Measurements from ENCODE around the gene ABCC11.

The ABCC11 gene

DNA sequence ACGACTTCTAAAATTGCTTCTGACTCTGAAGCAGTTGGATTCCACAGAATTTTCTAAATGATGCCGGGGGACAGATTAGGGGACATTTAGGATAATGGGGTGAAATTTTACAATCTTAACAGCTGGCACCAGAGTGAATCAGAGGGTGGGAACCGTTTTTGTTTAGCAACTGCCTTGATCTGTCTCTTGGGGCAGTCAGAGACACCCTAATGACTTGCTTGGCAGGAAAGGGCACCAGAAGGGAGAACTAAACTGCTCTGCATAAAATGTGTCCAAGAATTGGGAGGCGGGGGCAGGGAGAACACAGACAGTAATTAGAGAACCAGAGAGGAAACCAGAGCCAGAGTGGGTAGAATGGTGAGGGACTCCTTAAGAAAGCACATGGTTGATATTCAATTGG lies 85.4 kb downstream of the ABCC11 start:
- no peak for DNase-seq (ENCODE audit: low spot score)

DNA sequence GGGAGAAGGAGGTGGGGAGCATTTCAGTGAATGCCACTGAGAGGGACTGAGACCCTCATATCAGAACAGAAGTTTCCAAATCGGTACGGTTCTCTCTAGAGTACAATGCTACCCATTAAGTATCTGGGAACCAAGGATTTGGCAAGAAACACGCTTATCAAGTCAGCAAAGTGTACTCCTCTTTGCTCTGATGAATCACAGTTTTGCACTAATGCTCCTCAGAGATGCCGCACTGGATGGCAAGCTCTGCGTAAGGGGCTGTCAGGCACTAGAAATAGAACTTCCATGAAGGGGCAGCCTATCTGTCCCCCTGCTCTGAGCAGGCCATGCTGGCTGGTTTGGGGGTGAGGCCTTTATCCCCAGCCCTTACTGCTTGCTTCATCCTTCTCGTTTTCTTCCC lies 86.8 kb downstream of the ABCC11 start:
- no peak for DNase-seq (ENCODE audit: low spot score)

DNA sequence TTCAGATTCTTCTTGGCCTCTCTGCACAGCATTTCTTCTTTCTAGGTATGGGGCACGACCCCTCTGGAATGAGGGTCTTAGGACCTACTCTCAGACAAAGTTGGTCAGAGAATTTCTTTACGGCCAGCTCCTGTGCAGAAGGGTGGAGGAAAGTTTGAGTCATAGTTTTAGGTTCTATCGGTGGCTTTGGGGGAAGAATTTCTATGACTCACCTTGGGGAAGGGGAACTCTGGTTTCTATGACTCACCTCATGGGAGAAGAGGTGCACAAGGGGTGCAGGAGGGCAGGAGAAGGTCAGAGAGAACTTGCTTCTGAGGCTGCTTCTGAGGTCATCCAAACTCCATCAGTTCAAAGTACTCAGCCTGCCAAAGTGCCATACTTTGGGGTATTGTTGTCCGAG lies 89.0 kb downstream of the ABCC11 start:
- DNase-seq (ENCODE audit: low spot score) = peak; percentile 60

GRCh38 chr16:48157794-48158193 lies 89.5 kb downstream of the ABCC11 start:
- DNase-seq (ENCODE audit: low spot score) = no peak

DNA sequence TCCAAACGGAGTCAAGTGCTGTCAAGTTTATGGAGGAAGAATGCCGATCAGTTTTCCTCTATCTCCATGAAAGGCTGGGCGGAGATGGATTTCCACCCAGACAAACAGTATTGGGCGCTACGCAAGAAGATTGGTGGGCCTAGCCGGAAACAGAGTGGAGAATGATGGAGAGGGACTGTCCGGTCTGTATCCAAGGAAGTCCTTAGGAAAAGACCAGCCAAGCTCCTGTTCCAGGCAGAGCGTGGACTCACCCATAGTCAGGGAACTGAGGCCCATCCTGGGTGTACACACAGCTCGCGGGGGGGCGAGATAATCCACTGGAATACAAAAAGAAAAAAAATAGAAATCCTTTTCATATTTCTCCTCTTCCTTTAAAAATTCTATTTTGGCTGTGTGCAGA lies 90.0 kb downstream of the ABCC11 start:
- DNase-seq (ENCODE audit: low spot score) = no peak

DNA sequence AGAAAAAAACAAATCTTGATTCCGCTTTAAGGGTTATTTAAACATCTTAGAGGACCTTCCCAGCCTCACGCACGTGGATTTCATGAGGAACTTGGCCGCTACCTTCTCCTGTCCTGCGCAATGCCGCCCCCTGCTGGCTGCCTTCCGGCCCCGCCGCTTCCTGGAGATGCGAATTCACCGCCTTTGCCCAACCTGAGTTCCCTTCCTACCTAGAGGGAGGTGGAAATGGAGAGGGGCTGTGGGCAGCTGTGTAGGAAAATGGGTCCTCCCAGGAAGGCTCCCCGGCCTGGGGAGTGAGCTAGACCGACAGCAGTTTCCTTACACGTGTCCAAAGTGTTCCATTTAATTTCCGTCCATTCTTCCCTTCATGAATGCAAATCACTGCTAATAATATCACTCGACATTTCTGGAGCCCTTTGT lies 90.5 kb downstream of the ABCC11 start:
- DNase-seq (ENCODE audit: low spot score) = peak; percentile 68

DNA sequence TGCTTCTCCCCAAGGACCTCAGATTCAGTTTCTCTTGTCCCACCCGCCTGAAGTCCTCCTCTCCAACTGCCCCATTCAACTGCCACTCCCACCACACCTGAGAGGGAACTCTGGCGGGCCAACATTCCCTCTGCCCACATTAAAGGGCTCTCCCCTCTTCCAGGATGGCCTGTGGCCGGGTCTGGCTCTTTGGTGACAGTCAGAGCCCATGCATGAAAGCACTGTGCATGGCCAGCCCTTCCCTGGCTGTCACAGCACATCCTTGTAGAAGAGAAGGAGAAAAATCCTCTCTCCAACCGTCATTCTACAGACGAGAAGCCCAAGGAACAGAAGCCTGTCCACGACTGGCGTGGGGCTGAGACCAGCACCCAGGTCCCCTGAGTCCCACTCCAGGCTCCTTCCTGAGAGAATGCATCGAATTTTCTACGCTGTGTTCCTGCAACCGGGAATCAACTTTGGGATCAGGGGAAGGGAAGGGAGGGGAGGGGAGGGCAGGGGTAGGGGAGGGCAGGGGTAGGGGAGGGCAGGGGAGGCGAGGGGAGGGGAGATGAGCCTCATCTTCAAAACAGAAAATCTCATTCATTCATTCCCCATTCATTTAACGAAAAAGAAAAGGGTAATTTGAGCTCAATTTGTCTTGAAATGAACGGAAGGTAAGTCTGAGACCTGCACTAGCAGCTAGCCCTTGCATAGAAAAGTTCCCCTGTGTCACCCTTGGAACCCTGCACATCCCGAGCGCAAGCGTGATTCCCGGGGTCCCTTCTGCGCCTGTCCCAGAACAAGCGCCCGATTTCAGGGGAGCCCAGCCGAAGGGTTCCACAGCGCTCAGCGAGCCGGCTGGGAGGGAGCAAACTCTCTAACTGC lies 91.2 kb downstream of the ABCC11 start, which contains the start of gene ABCC12:
Gene ABCC12, minus strand, starts transcription at position 68 of the 864 bp plus-strand sequence. CDS start 9,569 bp downstream, outside the sequence.
- no peak for DNase-seq (ENCODE audit: low spot score)

- DNase-seq (ENCODE audit: low spot score) = no peak
Measured at GRCh38 chr16:48153774-48154173, 93.6 kb downstream of the ABCC11 start.

GRCh38 chr16:48152226-48152625 lies 95.1 kb downstream of the ABCC11 start:
- DNase-seq (ENCODE audit: low spot score) = no peak

DNA sequence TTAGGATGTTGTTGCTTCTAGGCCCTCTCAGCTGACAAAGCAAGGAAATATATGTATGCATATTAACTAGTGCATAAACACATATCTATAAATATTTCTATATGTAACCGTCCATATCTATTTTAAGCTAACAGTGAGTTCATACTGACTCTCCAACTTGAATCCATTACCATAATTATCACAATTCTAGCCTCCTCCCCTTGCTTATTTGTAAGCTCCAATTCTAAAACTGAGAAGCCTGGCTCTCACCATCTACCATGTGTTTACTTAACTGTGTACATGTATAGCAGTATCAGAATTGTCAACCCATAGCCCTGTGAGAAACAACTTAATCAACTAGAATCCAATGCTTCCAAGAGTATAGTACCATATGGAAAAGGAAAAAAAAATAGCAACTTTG lies 96.6 kb downstream of the ABCC11 start:
- no peak for DNase-seq (ENCODE audit: low spot score)

DNA sequence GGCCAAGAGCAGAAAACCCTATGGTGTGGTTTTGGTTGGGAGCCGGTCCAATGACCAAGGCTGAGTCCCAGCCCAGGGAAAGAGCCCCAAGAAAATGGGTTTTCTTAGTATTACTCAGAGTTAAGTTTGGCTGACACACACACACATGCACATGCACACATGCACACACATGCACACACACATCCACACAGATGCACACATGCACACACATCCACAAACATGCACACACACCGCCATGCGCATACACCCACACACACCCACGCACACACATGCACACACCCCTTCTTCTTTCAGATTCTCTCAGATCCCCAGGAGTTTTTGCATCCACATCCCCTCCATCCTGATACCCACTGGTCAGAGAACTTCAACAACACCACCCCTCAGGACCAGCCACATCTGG lies 100.6 kb downstream of the ABCC11 start:
- no peak for DNase-seq (ENCODE audit: low spot score)

DNA sequence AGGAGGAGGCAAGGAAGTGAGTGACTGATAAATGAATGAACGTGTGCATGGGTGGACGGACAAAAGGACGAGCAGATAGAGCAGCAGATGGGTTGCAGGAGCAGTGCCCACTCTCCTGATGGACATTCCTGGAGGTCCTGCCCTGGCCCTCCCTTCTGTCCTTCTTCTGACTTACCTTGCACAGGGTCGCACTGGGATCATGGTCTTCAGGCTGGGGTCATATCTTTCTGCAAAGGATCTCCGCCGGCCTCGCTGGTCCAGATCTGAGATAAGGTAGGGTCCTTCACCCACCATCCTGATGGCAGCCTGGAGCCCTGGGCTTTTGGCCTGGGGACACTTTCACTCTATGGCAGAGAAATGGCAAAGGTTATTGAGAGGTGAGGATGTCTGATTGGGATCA lies 101.2 kb downstream of the ABCC11 start:
- no peak for DNase-seq (ENCODE audit: low spot score)

DNA sequence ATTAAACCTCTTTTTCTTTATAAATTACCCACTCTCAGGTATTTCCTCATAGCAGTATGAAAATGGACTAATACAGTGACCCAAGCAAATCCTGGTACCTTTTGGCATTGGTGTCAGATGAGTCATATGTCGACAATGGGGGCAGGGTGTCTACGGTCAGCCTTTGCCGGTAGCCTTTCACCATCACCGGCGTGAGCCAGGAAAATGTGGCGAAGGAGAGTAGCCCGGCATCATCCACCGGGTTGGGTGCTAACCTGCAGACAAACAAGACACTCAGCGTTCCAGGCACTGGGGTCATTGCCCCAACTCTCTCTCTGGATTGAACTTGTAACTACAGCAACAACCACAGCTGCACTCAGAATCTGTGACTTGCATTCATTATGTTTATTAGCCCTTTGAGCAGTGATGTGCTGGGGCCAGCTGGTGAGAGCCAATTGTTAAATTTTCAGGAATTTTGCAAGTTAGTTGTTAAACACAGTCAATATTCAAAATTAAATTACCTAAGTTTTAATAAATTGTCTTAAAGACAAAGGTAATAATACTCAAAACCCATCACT lies 103.4 kb downstream of the ABCC11 start:
- DNase-seq (ENCODE audit: low spot score) = no peak

DNA sequence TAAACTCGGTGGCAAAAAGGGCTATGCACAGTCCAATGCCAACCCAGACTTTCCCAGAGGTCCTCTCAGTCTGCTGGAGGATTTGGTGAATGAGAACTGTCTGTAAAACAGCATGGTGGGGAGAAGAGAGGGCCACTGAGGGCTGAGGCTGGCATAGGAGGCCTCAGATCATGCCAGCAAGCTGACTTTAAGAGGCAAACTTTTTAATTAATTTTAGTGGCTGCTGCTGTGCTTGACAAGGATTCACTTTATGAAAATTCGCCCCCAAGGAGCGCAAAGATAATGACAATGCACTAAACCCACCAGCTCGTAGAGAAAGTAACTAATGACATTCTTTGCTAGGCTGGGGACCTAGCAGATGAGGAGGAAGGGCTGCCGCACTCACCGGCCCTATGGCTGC lies 106.5 kb downstream of the ABCC11 start:
- no peak for DNase-seq (ENCODE audit: low spot score)

DNA sequence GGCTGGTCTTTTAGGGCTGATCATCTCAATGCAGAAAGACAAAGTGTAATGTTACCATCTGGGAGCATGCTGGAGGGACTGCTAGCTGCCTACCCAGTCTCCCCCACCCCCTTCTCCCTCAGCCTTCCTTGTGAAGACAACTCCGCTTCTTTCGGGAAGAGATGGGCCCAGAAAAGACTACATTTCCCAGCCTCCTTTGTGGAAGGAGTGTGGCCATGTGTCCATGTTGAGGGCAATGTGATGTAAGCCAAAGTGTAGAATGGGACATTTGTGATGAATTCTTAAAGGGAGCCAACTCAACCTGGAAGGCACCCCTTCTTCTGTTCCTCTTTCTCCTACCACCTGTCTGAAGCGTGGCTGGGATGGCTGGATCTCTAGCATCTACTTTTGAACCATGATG lies 107.8 kb downstream of the ABCC11 start:
- no peak for DNase-seq (ENCODE audit: low spot score)

GRCh38 chr16:48138543-48138942 lies 108.8 kb downstream of the ABCC11 start:
- DNase-seq (ENCODE audit: low spot score) = no peak

DNA sequence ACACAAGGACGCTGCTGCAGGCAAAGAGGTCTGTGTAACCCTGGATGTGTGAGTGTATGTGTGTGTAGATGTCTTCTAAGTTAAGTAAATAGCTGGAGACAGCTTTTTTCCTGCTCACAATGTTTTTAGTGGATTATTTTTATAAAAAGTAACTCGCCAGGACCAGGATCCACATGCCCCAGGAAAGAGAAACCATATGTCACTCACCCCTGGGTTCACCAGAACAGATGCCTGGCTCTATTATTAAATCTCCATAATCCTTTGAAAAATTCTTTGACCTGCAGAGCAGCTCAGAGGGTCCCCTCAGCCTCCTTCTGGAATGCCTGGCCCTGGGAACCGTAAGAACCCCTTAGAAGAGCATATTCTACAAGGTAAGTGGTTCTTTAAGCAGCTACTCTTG lies 109.5 kb downstream of the ABCC11 start:
- no peak for DNase-seq (ENCODE audit: low spot score)

DNA sequence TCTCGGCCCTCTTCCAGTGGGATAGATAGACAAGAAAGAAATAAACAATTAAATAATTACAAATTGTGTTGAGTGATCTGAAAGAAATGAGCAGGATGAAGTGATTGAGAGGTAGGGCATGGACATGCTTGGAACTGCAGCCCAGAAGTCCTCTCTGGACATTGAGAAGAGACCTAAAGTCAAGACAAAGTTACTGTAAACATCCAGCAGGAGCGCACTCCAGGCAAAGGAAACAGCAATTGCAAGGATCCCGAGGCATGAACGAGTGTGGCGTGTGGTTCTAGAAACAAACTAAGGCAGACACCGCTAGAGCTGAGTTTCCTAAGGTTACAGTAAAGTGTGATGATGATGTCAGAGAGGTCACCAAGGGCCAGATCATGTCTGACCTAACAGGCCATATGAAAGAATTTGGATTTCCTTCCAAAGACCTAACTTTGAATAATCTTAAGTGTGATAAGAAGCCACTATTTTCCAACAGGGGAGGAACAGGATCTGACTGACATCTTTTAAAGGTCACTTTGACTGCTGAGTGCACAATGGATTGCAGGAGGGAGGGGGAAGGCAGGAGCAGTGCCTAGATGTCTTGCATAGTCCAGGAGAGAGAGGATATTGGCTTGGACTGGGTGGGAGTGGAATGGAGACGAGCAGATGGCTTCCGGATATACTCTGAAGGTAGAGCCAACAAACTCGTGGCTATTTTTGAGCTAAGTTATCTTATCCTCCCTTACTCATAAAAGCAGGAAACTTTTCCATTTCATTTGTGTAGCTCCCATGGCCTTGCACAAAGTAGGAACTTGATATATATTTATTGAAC lies 110.6 kb downstream of the ABCC11 start:
- no peak for DNase-seq (ENCODE audit: low spot score)

- no peak for DNase-seq (ENCODE audit: low spot score)
Measured at GRCh38 chr16:48133455-48134211, 113.7 kb downstream of the ABCC11 start.

DNA sequence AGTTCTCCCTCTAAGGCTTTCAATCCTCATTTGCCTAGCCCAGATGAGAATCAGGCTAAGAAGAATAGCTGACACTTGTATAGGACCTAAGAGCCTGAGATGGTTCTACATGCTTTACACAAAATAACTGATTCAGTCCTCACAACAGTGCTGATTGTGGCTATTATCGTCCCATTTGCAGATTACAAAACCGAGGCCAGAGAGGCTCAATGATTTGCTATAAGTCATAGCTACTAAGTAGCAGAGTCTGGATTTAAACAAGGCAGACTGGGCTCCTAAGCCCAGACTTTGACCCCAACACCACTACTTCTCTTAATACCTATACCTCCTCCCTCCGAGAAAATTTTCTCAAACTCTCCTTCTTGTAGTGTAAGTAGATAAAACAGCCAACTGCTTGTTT lies 114.6 kb downstream of the ABCC11 start:
- DNase-seq (ENCODE audit: low spot score) = no peak

GRCh38 chr16:48131201-48131935 lies 116.0 kb downstream of the ABCC11 start:
- DNase-seq (ENCODE audit: low spot score) = no peak
